GM18507 (cell line): ENCODE results near the gene MREG.
"Not testable (repeated sequence)": the region's sequence is repeated elsewhere in the genome, so short reads cannot be mapped to it uniquely, and the experiment has no call there.

Experiments
- DNase-seq: peaks from one replicate; pipeline ENCODE4 v3.0.0; 2011; ENCODE audit warnings: low read depth; ENCODE audit not compliant: insufficient read length; ENCODE audit errors: extremely low spot score
- FAIRE-seq: peaks from 2 replicates; lab custom pipeline; 2011; peaks lifted over from hg19 to GRCh38; lab: Jason Lieb, UNC

The MREG gene

GRCh38 chr2:216024779-216025336 lies 11.5 kb upstream of the MREG start:
- DNase-seq, result no peak

DNA sequence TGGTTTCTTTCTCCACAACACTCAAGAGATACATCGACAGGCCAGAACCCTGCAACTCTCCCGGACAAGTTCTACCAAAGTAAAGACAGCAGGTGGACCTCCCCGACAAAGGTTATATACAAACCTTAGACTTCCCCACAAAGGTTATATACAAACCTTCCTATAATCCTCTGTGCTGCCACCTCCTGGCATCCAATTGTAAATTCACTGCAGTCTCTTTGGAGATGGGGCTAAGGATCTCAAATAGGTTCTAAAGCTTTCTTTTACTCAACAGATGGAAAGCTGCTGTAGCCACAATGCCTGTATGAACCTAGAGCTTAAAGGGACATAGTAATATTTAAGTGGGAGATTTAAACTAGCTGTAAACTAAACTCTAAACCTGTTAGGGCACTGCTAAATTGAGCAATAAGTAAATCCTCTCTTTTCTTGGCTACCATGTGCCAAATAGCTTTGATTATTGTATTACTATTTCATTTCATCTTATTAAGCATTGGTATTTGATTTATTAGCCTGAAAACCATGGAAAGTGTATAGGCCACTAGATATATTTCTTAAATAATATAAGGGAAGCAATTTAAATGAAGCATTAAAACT lies 9.8 kb upstream of the MREG start:
- DNase-seq (no peak), FAIRE-seq (peak; percentile 90)

More at GRCh38 chr2:216024779-216025336, 11.5 kb upstream of the MREG start:
- no peak for FAIRE-seq

DNA sequence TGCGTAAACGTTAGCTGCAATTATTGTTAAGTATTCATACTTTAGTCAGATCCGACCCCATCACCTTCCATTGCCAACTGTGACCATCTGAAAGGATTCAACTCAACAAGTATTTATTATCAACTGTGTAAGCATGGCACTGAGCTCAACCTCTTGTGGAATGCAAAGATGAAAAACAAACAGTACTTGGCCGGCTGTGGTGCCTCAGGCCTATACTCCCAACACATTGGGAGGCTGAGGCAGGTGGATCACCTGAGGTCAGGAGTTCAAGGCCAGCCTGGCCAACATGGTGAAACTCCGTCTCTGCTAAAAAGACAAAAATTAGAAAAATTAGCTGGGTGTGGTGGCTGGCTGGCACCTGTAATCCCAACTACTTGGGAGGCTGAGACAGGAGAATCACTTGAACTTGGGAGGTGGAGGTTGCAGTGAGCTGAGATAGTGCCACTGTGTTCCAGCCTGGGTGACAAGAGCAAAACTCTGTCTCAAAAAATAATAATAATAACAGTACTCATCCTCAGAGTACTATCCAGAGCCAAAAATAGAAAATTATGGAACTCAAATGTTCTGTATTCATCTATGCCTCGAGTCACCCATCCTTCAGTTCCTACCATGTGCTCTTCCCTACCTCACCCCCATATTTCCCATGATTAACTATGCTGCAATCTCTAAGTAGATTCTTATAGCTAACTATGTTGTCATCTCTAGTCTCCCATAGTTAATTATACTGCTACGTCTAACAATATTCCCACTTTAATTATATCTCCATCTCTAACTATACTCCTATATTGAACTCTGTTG lies 8.6 kb upstream of the MREG start:
- DNase-seq, result no peak
- FAIRE-seq, result peak; percentile 45

DNA sequence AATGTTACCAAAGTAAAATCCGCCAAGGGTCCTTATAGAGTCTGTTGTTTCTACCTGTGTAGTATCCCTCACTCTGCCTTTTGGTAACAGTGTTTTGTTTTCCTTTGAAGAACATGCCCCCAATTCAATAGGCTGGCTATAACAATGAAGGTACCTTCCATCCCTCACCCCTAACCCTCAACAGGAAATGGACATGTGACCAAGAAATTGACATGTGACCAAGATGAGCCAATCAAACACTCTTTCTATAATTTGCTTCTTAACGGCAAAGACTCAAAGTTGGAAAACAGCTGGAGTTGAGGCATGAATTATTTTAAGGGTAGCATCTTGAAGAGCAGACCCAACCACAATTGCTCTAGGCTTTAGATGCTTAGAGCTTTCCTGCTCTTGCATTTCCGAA lies 5.4 kb upstream of the MREG start:
- FAIRE-seq (no peak), DNase-seq (no peak)

- FAIRE-seq (peak; percentile 91), DNase-seq (no peak)
Observed at GRCh38 chr2:216017365-216017764, 4.0 kb upstream of the MREG start.

DNA sequence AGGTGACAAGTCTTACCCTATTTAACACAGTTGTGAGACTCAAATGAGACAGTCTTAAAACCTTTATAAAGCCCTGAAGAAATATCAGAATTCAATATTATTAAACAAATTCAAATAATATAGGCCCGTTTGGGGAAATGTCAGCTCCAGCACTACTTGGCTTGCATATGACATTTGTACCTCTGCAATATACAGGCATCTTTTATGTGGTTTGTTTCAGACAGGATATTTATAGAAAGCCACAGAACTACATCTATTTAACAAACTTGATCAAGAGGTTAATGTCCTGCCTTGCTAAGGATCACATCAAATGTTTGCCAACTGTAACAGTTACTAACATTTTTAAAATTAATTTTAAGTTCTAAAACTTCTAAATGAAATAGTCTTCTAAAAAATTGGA lies 3.2 kb upstream of the MREG start:
- peak; percentile 41 for FAIRE-seq

GRCh38 chr2:216015722-216016464 lies 2.5 kb upstream of the MREG start:
- no peak for DNase-seq
- FAIRE-seq, result peak; percentile 99

More for the DNA sequence above, 3.2 kb upstream of the MREG start:
- DNase-seq, result no peak

GRCh38 chr2:216014986-216015385 lies 1.6 kb upstream of the MREG start:
- FAIRE-seq (no peak), DNase-seq (no peak)

- no peak for FAIRE-seq
- no peak for DNase-seq
Observed at GRCh38 chr2:216014006-216014405, 655 bp upstream of the MREG start.

DNA sequence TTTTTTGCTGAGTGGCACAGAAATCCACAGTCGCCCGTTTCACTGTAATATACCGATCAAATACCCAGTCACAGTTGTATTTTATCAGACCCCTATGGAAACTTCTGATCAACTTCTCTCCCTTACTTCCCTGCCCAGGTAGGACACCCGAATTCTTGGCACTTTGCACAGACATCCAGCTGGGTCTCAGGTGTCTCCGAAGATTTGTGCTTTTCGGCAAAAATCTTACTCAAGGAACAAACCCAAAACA lies 596 bp downstream of the MREG start:
- FAIRE-seq (no peak), DNase-seq (no peak)

- FAIRE-seq (peak; percentile 69), DNase-seq (no peak)
Observed at GRCh38 chr2:216012133-216012829, 1.1 kb downstream of the MREG start.

- peak; percentile 42 for FAIRE-seq
Observed at GRCh38 chr2:216009215-216009614, 4.1 kb downstream of the MREG start.

DNA sequence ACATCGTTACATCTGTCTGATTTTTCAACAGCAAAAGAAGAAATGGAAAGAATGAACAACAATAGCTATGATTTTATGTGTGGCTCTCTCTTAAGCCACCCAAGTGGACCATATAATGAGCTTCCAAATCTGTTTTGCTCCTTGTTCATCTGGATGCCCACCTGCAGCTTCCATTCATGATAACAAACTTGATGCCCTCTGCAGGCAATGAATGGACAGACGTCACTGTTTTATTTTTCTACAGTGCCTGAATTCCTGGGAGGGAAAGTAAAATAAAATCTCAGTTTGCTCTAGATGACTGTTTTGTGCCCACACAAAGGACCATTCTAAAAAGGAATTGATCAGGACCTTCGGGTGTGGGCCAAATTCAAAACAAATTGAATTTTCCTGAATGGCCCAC lies 5.0 kb downstream of the MREG start:
- FAIRE-seq (no peak), DNase-seq (no peak)

More at GRCh38 chr2:216009215-216009614, 4.1 kb downstream of the MREG start:
- DNase-seq, result not testable (repeated sequence)

- FAIRE-seq (peak; percentile 81), DNase-seq (no peak)
Observed at GRCh38 chr2:216006164-216006663, 7.1 kb downstream of the MREG start.

GRCh38 chr2:216004697-216005283 lies 8.6 kb downstream of the MREG start:
- DNase-seq, result no peak

GRCh38 chr2:216003876-216004696 lies 9.3 kb downstream of the MREG start:
- DNase-seq, result no peak
- peak; percentile 9 for FAIRE-seq

More at GRCh38 chr2:216004697-216005283, 8.6 kb downstream of the MREG start:
- peak; percentile 74 for FAIRE-seq

DNA sequence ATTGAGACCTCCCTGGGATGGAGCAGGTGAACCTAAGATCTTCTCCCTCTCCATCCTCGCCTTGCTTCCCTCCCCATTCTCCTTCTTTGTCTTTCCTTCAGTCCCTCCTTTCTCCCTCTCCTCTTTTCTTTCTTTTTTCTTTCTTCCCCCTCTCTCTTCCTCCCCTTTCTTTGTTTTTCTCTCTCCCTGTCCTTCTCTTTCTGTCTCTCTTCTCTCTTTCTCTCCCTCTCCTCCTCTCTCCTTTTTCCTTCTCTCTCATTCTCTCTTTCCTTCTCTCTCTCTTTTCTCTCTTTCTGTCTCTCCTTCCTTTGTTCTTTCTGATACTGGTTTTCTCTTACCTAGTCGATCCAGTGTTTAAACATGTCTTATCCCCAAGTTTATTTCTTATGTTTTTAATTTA lies 10.7 kb downstream of the MREG start:
- FAIRE-seq (no peak), DNase-seq (no peak)

- no peak for DNase-seq
- no peak for FAIRE-seq
Observed at GRCh38 chr2:216002101-216002678, 11.2 kb downstream of the MREG start.
